Measurements from ENCODE around the gene CTDNEP1.

Gene CTDNEP1

GRCh38 chr17:7266784-7267183 is 15.2 kb upstream of the CTDNEP1 start:
- H3K27ac ChIP-seq = peak overlapping the region; percentile 16
- TF ChIP-seq ZFX (IDR thresholded peaks at IDR 0.05) = no peak
- TF ChIP-seq, protein P1, sequence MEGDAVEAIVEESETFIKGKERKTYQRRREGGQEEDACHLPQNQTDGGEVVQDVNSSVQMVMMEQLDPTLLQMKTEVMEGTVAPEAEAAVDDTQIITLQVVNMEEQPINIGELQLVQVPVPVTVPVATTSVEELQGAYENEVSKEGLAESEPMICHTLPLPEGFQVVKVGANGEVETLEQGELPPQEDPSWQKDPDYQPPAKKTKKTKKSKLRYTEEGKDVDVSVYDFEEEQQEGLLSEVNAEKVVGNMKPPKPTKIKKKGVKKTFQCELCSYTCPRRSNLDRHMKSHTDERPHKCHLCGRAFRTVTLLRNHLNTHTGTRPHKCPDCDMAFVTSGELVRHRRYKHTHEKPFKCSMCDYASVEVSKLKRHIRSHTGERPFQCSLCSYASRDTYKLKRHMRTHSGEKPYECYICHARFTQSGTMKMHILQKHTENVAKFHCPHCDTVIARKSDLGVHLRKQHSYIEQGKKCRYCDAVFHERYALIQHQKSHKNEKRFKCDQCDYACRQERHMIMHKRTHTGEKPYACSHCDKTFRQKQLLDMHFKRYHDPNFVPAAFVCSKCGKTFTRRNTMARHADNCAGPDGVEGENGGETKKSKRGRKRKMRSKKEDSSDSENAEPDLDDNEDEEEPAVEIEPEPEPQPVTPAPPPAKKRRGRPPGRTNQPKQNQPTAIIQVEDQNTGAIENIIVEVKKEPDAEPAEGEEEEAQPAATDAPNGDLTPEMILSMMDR (conservative IDR thresholded peaks at IDR 0.05) = no peak

DNA sequence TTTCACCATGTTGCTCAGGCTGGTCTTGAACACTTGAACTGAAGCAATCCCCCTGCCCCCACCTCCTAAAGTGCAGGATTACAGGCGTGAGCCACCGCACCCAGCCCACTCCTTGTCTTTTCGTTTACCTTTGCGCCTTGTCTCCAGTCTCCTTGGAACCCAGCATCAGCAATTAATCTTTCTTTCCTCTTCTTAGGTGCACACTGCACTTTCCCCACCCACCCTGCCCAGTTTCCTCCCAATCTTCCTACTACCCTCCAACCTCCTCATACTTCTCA is 12.2 kb upstream of the CTDNEP1 start:
- H3K27ac ChIP-seq = peak overlapping the region; percentile 99
- no peak for TF ChIP-seq ZFX (IDR thresholded peaks at IDR 0.05)
- TF ChIP-seq, protein P1 (conservative IDR thresholded peaks at IDR 0.05) = no peak

- TF ChIP-seq, protein P1 (conservative IDR thresholded peaks at IDR 0.05) = no peak
- TF ChIP-seq ZFX (IDR thresholded peaks at IDR 0.05) = no peak
- peak overlapping the region; percentile 99 for H3K27ac ChIP-seq
These were observed 11.6 kb upstream of the CTDNEP1 start for GRCh38 chr17:7262935-7263800.

DNA sequence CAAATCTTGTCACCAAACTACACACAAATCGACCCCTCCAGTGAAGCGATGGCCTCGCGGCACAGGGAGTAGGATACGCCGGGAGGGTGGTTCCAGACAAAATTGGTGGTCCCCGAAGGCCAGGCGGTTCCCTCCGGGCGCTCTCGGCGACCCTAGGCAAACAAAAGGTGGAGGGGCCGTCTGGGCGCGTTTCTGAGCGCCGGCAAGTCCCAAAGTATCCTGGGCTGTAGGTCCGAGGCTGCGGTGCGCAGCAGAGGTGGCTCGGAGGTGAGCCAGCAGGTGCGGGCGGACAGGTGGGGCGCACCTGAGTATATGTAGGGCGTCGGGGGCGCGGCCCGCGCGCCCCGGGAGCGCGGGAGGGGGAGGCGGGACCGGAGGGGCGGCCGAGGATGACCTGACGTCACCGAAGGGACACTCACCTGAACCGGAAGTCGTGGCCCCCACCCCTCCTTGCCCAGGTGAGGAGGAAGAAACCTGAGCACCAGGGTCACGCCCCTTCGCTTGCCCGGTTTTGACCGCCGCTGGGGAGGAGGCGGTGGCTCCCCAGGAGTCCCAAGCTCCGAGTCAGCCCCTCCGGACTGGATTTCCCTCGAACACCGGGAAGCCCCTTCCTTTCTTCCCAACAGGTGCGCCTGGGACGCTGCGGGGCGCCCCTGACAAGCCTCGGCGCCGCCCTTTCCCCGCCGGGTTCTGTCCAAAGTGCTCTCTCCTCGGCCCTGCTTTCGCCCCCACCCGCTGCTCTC is 10.8 kb upstream of the CTDNEP1 start, which contains the start of gene CLDN7:
Gene CLDN7 (minus strand): TSS at position 287 of the 743 bp plus-strand sequence. CDS start 435 bp downstream, outside the sequence.
- peak within 1 kb of the TSS; percentile 99 for H3K27ac ChIP-seq
- TF ChIP-seq, protein P1 (conservative IDR thresholded peaks at IDR 0.05) = no peak
- no peak for TF ChIP-seq ZFX (IDR thresholded peaks at IDR 0.05)

DNA sequence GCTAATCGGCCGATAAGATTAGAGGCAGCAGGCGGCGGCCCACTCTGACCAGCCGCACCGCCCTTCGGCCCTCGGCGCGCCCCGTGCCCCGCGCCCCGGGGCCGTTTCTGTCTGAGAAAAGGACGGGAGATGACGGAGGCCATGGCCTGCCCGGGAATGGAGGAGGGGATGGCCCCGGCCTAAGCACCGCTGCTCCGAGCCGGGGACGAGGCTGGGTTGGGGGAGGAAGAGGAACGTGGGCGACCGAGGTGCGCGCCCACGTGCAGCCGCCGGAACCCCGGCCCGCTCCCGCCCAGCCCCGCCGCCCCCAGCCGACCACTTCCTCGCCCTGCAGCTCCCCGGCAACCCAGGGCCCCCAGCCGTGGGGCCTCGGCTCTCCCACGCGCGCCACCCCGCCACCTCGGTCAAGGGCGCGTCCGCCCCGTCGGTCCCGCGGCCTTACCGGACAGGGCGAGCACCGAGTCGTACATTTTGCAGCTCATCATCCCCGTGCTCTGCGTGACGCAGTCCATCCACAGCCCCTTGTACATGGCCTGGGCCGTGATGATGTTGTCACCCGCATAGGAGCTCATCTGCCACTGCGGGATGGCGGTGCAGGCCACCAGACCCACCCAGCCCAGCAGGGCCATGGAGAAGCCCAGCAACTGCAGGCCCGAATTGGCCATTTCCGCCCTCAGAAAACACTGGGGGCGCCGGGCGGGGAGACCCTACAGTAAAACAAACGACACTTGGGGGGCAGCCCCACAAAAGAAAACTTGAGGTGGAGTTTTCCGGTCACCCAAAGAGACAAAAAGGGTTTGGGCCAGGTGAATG is 10.1 kb upstream of the CTDNEP1 start:
- TF ChIP-seq ZFX (IDR thresholded peaks at IDR 0.05) = peak; percentile 84
- TF ChIP-seq, protein P1 (conservative IDR thresholded peaks at IDR 0.05) = no peak
- peak overlapping the region; percentile 99 for H3K27ac ChIP-seq

DNA sequence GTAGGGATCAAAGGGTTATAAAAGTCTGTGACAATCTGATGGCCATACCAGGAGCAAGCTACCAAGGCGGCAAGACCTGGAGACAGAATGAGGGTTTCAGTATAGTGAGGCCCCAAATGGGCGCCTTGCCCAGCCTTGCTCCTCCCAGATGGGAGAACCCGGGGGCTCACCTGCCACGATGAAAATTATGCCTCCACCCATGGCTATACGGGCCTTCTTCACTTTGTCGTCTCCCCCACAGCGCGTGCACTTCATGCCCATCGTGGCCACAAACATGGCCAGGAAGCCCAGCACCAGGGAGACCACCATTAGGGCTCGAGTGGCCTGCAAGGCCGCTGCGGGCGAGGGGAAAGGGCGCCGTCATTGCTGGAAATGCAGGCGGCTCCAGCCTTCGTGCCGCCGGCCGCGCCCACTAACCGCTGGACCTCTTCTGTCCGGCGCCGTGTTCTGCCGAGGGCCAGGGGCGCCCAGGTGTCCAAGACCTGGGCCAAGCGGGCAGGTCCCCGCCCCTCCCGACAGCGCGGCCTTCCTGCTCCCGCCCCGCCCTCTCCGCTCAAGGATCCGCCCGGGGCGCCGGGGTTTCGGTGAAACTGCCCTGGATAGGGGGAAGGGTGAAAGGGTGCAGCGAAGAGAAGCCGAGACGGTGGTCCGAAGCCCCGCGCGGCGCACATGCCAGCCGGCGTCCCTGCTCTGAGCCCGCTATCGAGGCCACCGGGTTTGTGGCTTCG is 9.3 kb upstream of the CTDNEP1 start:
- TF ChIP-seq, protein P1 (conservative IDR thresholded peaks at IDR 0.05) = no peak
- TF ChIP-seq ZFX (IDR thresholded peaks at IDR 0.05) = no peak

More for the DNA sequence above, 9.3 kb upstream of the CTDNEP1 start:
- peak overlapping the region; percentile 99 for H3K27ac ChIP-seq
